Measurements from ENCODE around the gene SLC38A2.

DNA sequence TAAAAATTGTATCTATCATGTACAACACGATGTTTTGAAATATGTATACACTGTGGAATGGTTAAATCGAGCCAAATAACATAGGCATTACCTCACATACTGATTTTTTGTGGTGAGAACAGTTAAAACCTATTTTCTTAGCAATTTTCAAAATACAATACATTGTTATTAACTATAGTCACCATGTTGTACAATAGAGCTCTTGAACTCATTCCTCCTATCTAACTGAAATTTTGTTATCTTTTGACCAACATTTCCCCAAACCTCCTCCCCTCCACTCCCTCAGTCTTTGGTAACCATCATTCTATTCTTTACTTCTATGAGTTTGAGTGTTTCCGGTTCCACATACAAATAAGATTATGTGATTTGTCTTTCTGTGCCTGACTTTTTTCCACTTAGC lies 6.8 kb upstream of the SLC38A2 start:
- TF ChIP-seq, protein P1, sequence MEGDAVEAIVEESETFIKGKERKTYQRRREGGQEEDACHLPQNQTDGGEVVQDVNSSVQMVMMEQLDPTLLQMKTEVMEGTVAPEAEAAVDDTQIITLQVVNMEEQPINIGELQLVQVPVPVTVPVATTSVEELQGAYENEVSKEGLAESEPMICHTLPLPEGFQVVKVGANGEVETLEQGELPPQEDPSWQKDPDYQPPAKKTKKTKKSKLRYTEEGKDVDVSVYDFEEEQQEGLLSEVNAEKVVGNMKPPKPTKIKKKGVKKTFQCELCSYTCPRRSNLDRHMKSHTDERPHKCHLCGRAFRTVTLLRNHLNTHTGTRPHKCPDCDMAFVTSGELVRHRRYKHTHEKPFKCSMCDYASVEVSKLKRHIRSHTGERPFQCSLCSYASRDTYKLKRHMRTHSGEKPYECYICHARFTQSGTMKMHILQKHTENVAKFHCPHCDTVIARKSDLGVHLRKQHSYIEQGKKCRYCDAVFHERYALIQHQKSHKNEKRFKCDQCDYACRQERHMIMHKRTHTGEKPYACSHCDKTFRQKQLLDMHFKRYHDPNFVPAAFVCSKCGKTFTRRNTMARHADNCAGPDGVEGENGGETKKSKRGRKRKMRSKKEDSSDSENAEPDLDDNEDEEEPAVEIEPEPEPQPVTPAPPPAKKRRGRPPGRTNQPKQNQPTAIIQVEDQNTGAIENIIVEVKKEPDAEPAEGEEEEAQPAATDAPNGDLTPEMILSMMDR (IDR thresholded peaks at IDR 0.05) = no peak
- TF ChIP-seq POLR2A (IDR thresholded peaks at IDR 0.05) (no peak), EP300 (IDR thresholded peaks at IDR 0.05) (no peak)
